Neuronal stem cell (in vitro differentiated cells): ENCODE measurements around the gene CACNB4.

Experiments used
- DNase-seq: peaks from one replicate; pipeline ENCODE4 v3.0.0-alpha.2; 2013; ENCODE audit warnings: low spot score
- H2AFZ ChIP-seq: one replicate; pipeline ENCODE4 v1.6.1; 2013; ENCODE audit warnings: mild to moderate bottlenecking, low read length, inconsistent platforms
- H2AK5ac ChIP-seq: 2 replicates; pipeline ENCODE4 v1.6.1; 2013; ENCODE audit warnings: low read depth, mild to moderate bottlenecking, inconsistent platforms, low read length, moderate library complexity, mixed read lengths
- H2BK120ac ChIP-seq: 2 replicates; pipeline ENCODE4 v1.6.1; 2013; ENCODE audit warnings: low read depth, mild to moderate bottlenecking, inconsistent platforms, low read length, moderate library complexity, mixed read lengths
- H2BK12ac ChIP-seq: one replicate; pipeline ENCODE4 v1.6.1; 2013; ENCODE audit warnings: low read length, inconsistent platforms
- H2BK15ac ChIP-seq: 2 replicates; pipeline ENCODE4 v1.6.1; 2013; ENCODE audit warnings: mild to moderate bottlenecking, low read length, inconsistent platforms, mixed read lengths
- H2BK5ac ChIP-seq: one replicate; pipeline ENCODE4 v1.6.1; 2013; ENCODE audit warnings: inconsistent platforms, mild to moderate bottlenecking, low read length, moderate library complexity
- H3K14ac ChIP-seq: one replicate; pipeline ENCODE4 v1.6.1; 2013; ENCODE audit warnings: low read length, inconsistent platforms
- H3K18ac ChIP-seq: 2 replicates; pipeline ENCODE4 v1.6.1; 2013; ENCODE audit warnings: low read length, inconsistent platforms
- H3K23ac ChIP-seq: 2 replicates; pipeline ENCODE4 v1.6.1; 2013; ENCODE audit warnings: low read depth, mild to moderate bottlenecking, mixed read lengths, low read length, inconsistent platforms; ENCODE audit not compliant: poor library complexity
- H3K27ac ChIP-seq: replicated peaks from 3 replicates; pipeline ENCODE4 v1.5.1; 2013; ENCODE audit warnings: low read length, inconsistent platforms
- H3K27me3 ChIP-seq, 3 experiments: 2 replicates each; pipeline ENCODE4 v1.6.1; 2013; ENCODE audit warnings: low read length in 3 of 3, mild to moderate bottlenecking in 2 of 3, inconsistent platforms in 1 of 3, low read depth in 1 of 3, mixed read lengths in 1 of 3, moderate library complexity in 1 of 3; ENCODE audit not compliant: control insufficient read depth in 3 of 3, insufficient read depth in 3 of 3
- H3K36me3 ChIP-seq, 2 donors: replicated peaks in 1 of 2; 2 replicates each; pipeline ENCODE4 v1.6.1; 2013; ENCODE audit warnings: low read length in 2 of 2; ENCODE audit not compliant: control insufficient read depth in 2 of 2, insufficient read depth in 2 of 2
- H3K4ac ChIP-seq: 2 replicates; pipeline ENCODE4 v1.6.1; 2013; ENCODE audit warnings: inconsistent platforms, mild to moderate bottlenecking, low read length, moderate library complexity
- H3K4me1 ChIP-seq, 2 donors: 1 replicate in 1 of 2; 2 replicates in 1 of 2; pipeline ENCODE4 v1.6.1; 2013; ENCODE audit warnings: low read length in 2 of 2, low read depth in 1 of 2; ENCODE audit not compliant: control insufficient read depth in 2 of 2, insufficient read depth in 1 of 2
- H3K4me2 ChIP-seq: one replicate; pipeline ENCODE4 v1.6.1; 2013; ENCODE audit warnings: mild to moderate bottlenecking, low read length, inconsistent platforms; ENCODE audit not compliant: insufficient read depth, poor library complexity, severe bottlenecking
- H3K4me3 ChIP-seq, 2 donors: 2 replicates each; pipeline ENCODE4 v1.5.1; 2013; ENCODE audit warnings: low read length in 2 of 2, mild to moderate bottlenecking in 2 of 2, inconsistent platforms in 1 of 2, moderate library complexity in 1 of 2
- H3K79me1 ChIP-seq: one replicate; pipeline ENCODE4 v1.6.1; 2013; ENCODE audit warnings: low read depth, mild to moderate bottlenecking, inconsistent platforms, low read length, moderate library complexity
- H3K9ac ChIP-seq: one replicate; pipeline ENCODE4 v1.6.1; 2013; ENCODE audit warnings: mild to moderate bottlenecking, low read depth, low read length, inconsistent platforms; ENCODE audit not compliant: poor library complexity
- H3K9me3 ChIP-seq, 2 donors: replicated peaks in 1 of 2; 2 replicates each; pipeline versions ENCODE3 to v1.6.1; 2013; ENCODE audit warnings: low read length in 2 of 2, mild to moderate bottlenecking in 2 of 2, inconsistent platforms in 1 of 2, low read depth in 1 of 2, mixed read lengths in 1 of 2, moderate library complexity in 1 of 2; ENCODE audit not compliant: control insufficient read depth in 2 of 2, insufficient read depth in 1 of 2
- H4K8ac ChIP-seq: one replicate; pipeline ENCODE4 v1.6.1; 2013; ENCODE audit warnings: low read depth, mild to moderate bottlenecking, inconsistent platforms, low read length, moderate library complexity
- H4K91ac ChIP-seq: one replicate; pipeline ENCODE4 v1.6.1; 2013; ENCODE audit warnings: low read length, low read depth, mild to moderate bottlenecking, inconsistent platforms; ENCODE audit not compliant: poor library complexity
- WGBS, 2 donors: extraction: QIAGEN DNeasy Blood & Tissue Kit; methylation state at CpG; one replicate each; pipeline ENCODE4 v1.1.7; 2013; ENCODE audit warnings: missing lambda C conversion rate in 2 of 2, mixed read lengths in 1 of 2; ENCODE audit not compliant: insufficient read length in 2 of 2, insufficient replicate concordance in 1 of 2; ENCODE audit errors: extremely low coverage in 2 of 2; 5-methylcytosine and 5-hydroxymethylcytosine counted together

Gene CACNB4

GRCh38 chr2:151907286-151908203, 191.3 kb downstream of the CACNB4 start:
- Histone ChIP-seq H3K4ac (no peak overlapping the region), H3K36me3 (no peaks in the 10 kb centered on the region), H3K18ac (no peak overlapping the region), H4K91ac (no peak overlapping the region), H3K79me1 (no peaks in the 10 kb centered on the region), H2BK5ac (no peak overlapping the region), H3K4me1 (peaks cover 3 to 4% of the 10 kb centered on the region in 2 donors), H3K9me3 (no peaks in the 10 kb centered on the region), H2BK12ac (no peak overlapping the region), H3K14ac (no peak overlapping the region), H3K23ac (no peak overlapping the region), H3K4me2 (no peak overlapping the region), H4K8ac (no peak overlapping the region), H3K4me3 (no peak overlapping the region), H2AFZ (peak overlapping the region; percentile 60), H2BK120ac (no peak overlapping the region), H2BK15ac (no peak overlapping the region), H3K27me3 (no peaks in the 10 kb centered on the region), H3K9ac (no peak overlapping the region), H2AK5ac (no peak overlapping the region), H3K27ac (peak overlapping the region; percentile 24)
- DNase-seq, result no peak
- no CpG with 5 or more reads among the region's 6 CpGs for WGBS, 2 donors

DNA sequence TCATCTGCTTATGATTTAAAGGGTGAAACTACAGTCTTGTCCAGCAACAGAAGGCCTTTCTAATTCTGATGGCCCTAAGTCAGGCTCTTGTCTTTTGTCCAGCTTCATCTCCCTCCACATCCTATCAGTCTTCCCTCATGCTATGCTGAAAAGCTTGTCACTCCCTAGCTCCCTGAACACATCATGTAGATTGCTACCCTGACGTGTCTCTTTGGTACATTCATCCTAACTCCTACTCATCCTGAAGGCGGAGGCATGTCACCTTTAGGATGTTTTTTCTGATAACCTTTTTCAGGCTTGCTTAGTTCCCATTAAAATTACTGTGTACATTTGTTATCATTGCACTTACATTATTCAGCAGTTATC, 192.2 kb downstream of the CACNB4 start:
- H3K9me3 ChIP-seq, result no peaks in the 10 kb centered on the region
- WGBS, 2 donors, result no CpG with 5 or more reads among the region's 2 CpGs
- no peak overlapping the region for H3K4ac ChIP-seq
- no peak overlapping the region for H3K14ac ChIP-seq
- DNase-seq, result no peak
- H3K4me3 ChIP-seq, result no peak overlapping the region
- H3K79me1 ChIP-seq, result no peaks in the 10 kb centered on the region
- no peak overlapping the region for H2BK5ac ChIP-seq
- no peak overlapping the region for H2BK12ac ChIP-seq
- no peak overlapping the region for H4K91ac ChIP-seq
- H3K23ac ChIP-seq, result no peak overlapping the region
- H2AK5ac ChIP-seq, result no peak overlapping the region
- no peaks in the 10 kb centered on the region for H3K27me3 ChIP-seq
- H2BK15ac ChIP-seq, result no peak overlapping the region
- H3K36me3 ChIP-seq, result no peaks in the 10 kb centered on the region
- peaks cover 3 to 4% of the 10 kb centered on the region in 2 donors for H3K4me1 ChIP-seq
- no peak overlapping the region for H3K27ac ChIP-seq
- H3K4me2 ChIP-seq, result no peak overlapping the region
- no peak overlapping the region for H3K18ac ChIP-seq
- no peak overlapping the region for H2AFZ ChIP-seq
- no peak overlapping the region for H2BK120ac ChIP-seq
- no peak overlapping the region for H3K9ac ChIP-seq
- no peak overlapping the region for H4K8ac ChIP-seq

- Histone ChIP-seq H2AK5ac (no peak overlapping the region), H4K91ac (no peak overlapping the region), H3K27ac (no peak overlapping the region), H3K4me2 (no peak overlapping the region), H3K4me1 (peaks cover 3 to 4% of the 10 kb centered on the region in 2 donors), H3K27me3 (no peaks in the 10 kb centered on the region), H2BK12ac (no peak overlapping the region), H3K14ac (no peak overlapping the region), H3K4ac (no peak overlapping the region), H3K79me1 (no peaks in the 10 kb centered on the region), H3K23ac (no peak overlapping the region), H3K9me3 (no peaks in the 10 kb centered on the region), H3K9ac (no peak overlapping the region), H3K18ac (no peak overlapping the region), H2BK120ac (no peak overlapping the region), H2BK15ac (no peak overlapping the region), H3K4me3 (no peak overlapping the region), H4K8ac (no peak overlapping the region), H2BK5ac (no peak overlapping the region), H3K36me3 (no peaks in the 10 kb centered on the region), H2AFZ (no peak overlapping the region)
- no CpG with 5 or more reads among the region's 2 CpGs for WGBS, 2 donors
- no peak for DNase-seq
These were observed 192.7 kb downstream of the CACNB4 start for GRCh38 chr2:151905963-151906632.

- Histone ChIP-seq H3K4me1 (peaks cover 3 to 4% of the 10 kb centered on the region in 2 donors), H2BK12ac (no peak overlapping the region), H3K18ac (no peak overlapping the region), H2BK120ac (no peak overlapping the region), H2AK5ac (no peak overlapping the region), H3K4ac (no peak overlapping the region), H4K8ac (no peak overlapping the region), H3K4me3 (no peak overlapping the region), H4K91ac (no peak overlapping the region), H3K4me2 (no peak overlapping the region), H3K14ac (no peak overlapping the region), H3K23ac (no peak overlapping the region), H3K79me1 (no peaks in the 10 kb centered on the region), H3K27me3 (no peaks in the 10 kb centered on the region), H3K27ac (no peak overlapping the region), H3K36me3 (no peaks in the 10 kb centered on the region), H3K9me3 (no peaks in the 10 kb centered on the region), H3K9ac (no peak overlapping the region), H2AFZ (no peak overlapping the region), H2BK5ac (no peak overlapping the region), H2BK15ac (no peak overlapping the region)
- no CpG with 5 or more reads among the region's 4 CpGs for WGBS, 2 donors
- DNase-seq, result no peak
These were observed 194.0 kb downstream of the CACNB4 start for GRCh38 chr2:151904807-151905206.
